GM23338 (cell line): ENCODE results near the gene MICAL3.

Experiments used
- EZH2 ChIP-seq: fragments of 200-600 bp; sonication (generic); IDR thresholded peaks from one replicate; pipeline ENCODE4 v1.8.0; 2017; ENCODE audit warnings: antibody characterized with exemption, mild to moderate bottlenecking, low read depth; ENCODE audit not compliant: unreplicated experiment
- REST ChIP-seq: IDR thresholded peaks from one replicate; pipeline ENCODE4 v1.6.1; 2018; ENCODE audit warnings: antibody characterized with exemption; ENCODE audit not compliant: unreplicated experiment
- STAT1 ChIP-seq: IDR thresholded peaks from one replicate; pipeline ENCODE4 v1.6.1; 2016; ENCODE audit warnings: antibody characterized with exemption; ENCODE audit not compliant: unreplicated experiment
- TF ChIP-seq, protein P1 (sequence below), 2 experiments: fragments of 200-600 bp in 1 of 2; sonication (generic) in 1 of 2; conservative IDR thresholded peaks; 2 replicates each; pipeline versions ENCODE4 v1.5.1 to v1.6.1; 2016 to 2017; ENCODE audit warnings: antibody characterized with exemption in 2 of 2, low read depth in 2 of 2, mild to moderate bottlenecking in 2 of 2, moderate library complexity in 1 of 2

DNA sequence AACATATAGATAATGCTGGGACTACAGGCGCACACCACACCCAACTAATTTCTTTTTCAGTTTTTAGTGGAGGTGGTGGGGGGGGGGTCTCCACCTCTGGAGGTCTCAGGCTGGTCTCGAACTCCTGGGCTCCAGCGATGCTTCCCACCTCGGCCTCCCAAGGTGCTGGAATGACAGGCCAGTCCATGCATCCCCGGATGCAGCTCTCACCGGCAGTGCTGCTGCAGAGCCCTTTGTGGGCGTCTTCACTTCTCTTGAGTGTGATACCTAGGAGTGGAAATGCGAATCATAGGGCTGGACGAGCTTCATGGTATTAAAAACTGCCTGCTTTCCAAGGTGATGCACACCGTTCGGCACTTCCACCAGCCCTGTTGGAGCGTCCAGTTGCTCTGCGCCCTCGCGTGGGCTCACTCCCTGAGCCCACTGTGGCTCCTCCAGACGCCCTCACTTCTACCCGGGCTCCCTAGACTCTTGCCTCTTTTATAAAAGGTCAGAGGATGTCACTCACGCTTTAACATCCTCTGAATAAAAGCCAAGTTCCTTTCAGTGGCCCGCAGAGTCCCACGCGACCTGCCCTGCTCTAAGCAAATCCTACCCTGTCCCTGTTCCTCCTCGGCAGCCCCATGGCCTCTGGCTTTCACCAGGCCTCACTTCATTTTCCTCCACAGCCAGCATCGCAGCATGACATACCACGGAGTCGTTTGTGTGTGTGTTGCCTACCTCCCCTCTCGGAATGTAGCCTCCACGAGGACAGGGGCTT, 249.3 kb downstream of the MICAL3 start:
- TF ChIP-seq EZH2 (no peak), REST (no peak), STAT1 (no peak)
- TF ChIP-seq, protein P1, sequence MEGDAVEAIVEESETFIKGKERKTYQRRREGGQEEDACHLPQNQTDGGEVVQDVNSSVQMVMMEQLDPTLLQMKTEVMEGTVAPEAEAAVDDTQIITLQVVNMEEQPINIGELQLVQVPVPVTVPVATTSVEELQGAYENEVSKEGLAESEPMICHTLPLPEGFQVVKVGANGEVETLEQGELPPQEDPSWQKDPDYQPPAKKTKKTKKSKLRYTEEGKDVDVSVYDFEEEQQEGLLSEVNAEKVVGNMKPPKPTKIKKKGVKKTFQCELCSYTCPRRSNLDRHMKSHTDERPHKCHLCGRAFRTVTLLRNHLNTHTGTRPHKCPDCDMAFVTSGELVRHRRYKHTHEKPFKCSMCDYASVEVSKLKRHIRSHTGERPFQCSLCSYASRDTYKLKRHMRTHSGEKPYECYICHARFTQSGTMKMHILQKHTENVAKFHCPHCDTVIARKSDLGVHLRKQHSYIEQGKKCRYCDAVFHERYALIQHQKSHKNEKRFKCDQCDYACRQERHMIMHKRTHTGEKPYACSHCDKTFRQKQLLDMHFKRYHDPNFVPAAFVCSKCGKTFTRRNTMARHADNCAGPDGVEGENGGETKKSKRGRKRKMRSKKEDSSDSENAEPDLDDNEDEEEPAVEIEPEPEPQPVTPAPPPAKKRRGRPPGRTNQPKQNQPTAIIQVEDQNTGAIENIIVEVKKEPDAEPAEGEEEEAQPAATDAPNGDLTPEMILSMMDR (conservative IDR thresholded peaks at IDR 0.05; ENCODE audit: low read depth in 2 of 2) = no peak
